A549 (cell line): Measurements from ENCODE around the gene ZFP92. TPM values are rescaled to one million over a fixed set of nuclear protein-coding genes. Genes with fewer than 3 reads are reported as not detected.
"Not testable (repeated sequence)": the region's sequence is repeated elsewhere in the genome, so short reads cannot be mapped to it uniquely, and the experiment has no call there.

Source experiments
- ATAC-seq, 2 experiments: fragments of 200-7000 bp in 1 of 2; fragments of >200 bp in 1 of 2; cut with Nextera tagmentation in 1 of 2; cut with Tn5 transposase in 1 of 2; 3 replicates each; pipeline versions ENCODE4 v1.8.0 to v1.9.1; 2018 to 2020; ENCODE audit warnings: mild to moderate bottlenecking in 1 of 2, moderate library complexity in 1 of 2
- CTCF ChIA-PET: fragments of 300-600 bp; sonication (Branson Sonifier 250); formaldehyde crosslinking; extraction: SDS; loops from one replicate; lab custom pipeline; 2021; ENCODE audit warnings: antibody characterized with exemption, inconsistent platforms; lab: Yijun Ruan, JAX
- POLR2A ChIA-PET: fragments of 350-600 bp; formaldehyde crosslinking; extraction: SDS; loops from one replicate; lab custom pipeline; 2021; ENCODE audit warnings: antibody characterized with exemption, inconsistent platforms; lab: Yijun Ruan, JAX
- DNase-seq, 2 experiments: peaks; one replicate each; pipeline versions ENCODE4 v3.0.0 to v3.0.0-alpha.2; 2011 to 2016; ENCODE audit warnings: low read depth in 1 of 2, low spot score in 1 of 2
- FAIRE-seq: peaks from 2 replicates; lab custom pipeline; 2011; peaks lifted over from hg19 to GRCh38; lab: Jason Lieb, UNC
- H3K27ac ChIP-seq, 2 experiments: fragments of >200 bp; sonication (Bioruptor Twin); formaldehyde crosslinking; 3 replicates each; pipeline ENCODE4 v1.5.1; 2016 to 2017
- H3K4me1 ChIP-seq: fragments of >200 bp; sonication (Bioruptor Twin); formaldehyde crosslinking; 3 replicates; pipeline ENCODE4 v1.6.1; 2016
- H3K4me2 ChIP-seq: fragments of >200 bp; sonication (Bioruptor Twin); formaldehyde crosslinking; 3 replicates; pipeline ENCODE4 v1.6.1; 2016
- H3K4me3 ChIP-seq: fragments of >200 bp; sonication (Bioruptor Twin); formaldehyde crosslinking; 3 replicates; pipeline ENCODE4 v1.5.1; 2016
- H3K9me3 ChIP-seq: fragments of >200 bp; sonication (Bioruptor Twin); formaldehyde crosslinking; 3 replicates; pipeline ENCODE4 v1.6.1; 2016
- CBX8 ChIP-seq: fragments of 200-600 bp; sonication (generic); IDR thresholded peaks from 2 replicates; pipeline ENCODE4 v1.6.1; 2016
- CEBPB ChIP-seq, 2 experiments: fragments of >200 bp in 1 of 2; sonication (Bioruptor Twin) in 1 of 2; formaldehyde crosslinking in 1 of 2; IDR thresholded peaks; 2 replicates each; pipeline ENCODE4 v1.6.1; 2012 to 2016
- EP300 ChIP-seq, 2 experiments: fragments of >200 bp; sonication (Bioruptor Twin); formaldehyde crosslinking; IDR thresholded peaks; 2 replicates in 1 of 2; 3 replicates in 1 of 2; pipeline ENCODE4 v1.6.1; 2016 to 2017
- HOXA7 ChIP-seq: fragments of 250-450 bp; sonication (Bioruptor Pico); IDR thresholded peaks from 2 replicates; pipeline ENCODE4 v1.5.0; 2020; ENCODE audit warnings: mild to moderate bottlenecking, moderate library complexity
- MAFK ChIP-seq: fragments of 450-650 bp; IDR thresholded peaks from 2 replicates; pipeline ENCODE4 v1.6.1; 2014; ENCODE audit not compliant: partially characterized antibody
- NFE2L2 ChIP-seq: fragments of 150-350 bp; conservative IDR thresholded peaks from 2 replicates; pipeline ENCODE4 v1.6.1; 2014; ENCODE audit warnings: low read length
- NPAS2 ChIP-seq: fragments of 250-450 bp; sonication (Bioruptor Pico); IDR thresholded peaks from 2 replicates; pipeline ENCODE4 v1.8.0; 2022; ENCODE audit warnings: mild to moderate bottlenecking, moderate library complexity, borderline replicate concordance
- PHF8 ChIP-seq: fragments of 200-600 bp; sonication (generic); IDR thresholded peaks from 2 replicates; pipeline ENCODE4 v1.6.1; 2016; ENCODE audit warnings: low read depth, mild to moderate bottlenecking, antibody characterized with exemption, moderate library complexity, borderline replicate concordance
- RAD21 ChIP-seq, 2 experiments: fragments of >200 bp in 1 of 2; sonication (Bioruptor Twin) in 1 of 2; formaldehyde crosslinking in 1 of 2; IDR thresholded peaks in 1 of 2; conservative IDR thresholded peaks in 1 of 2; 2 replicates in 1 of 2; 3 replicates in 1 of 2; pipeline ENCODE4 v1.6.1; 2012 to 2018; ENCODE audit warnings: inconsistent platforms in 1 of 2
- SMC3 ChIP-seq: fragments of >200 bp; sonication (Bioruptor Twin); formaldehyde crosslinking; IDR thresholded peaks from 3 replicates; pipeline ENCODE4 v1.6.1; 2018; ENCODE audit warnings: inconsistent platforms
- ZSCAN20 ChIP-seq: fragments of 250-450 bp; sonication (Bioruptor Pico); IDR thresholded peaks from 2 replicates; pipeline ENCODE4 v1.8.0; 2022; ENCODE audit warnings: mild to moderate bottlenecking, moderate library complexity
- WGBS: methylation state at CpG from one replicate; pipeline ENCODE4 v1.1.6; 2017; ENCODE audit errors: missing lambda C conversion rate; 5-methylcytosine and 5-hydroxymethylcytosine counted together
- polyA plus RNA-seq, 4 experiments: library from polyadenylated mRNA; depleted of rRNA in 3 of 4; stranded (reverse); fragments of >200 nt; fragmentation: RNase III in 1 of 4; extraction: RNeasy Plus Mini Kit Qiagen cat#74134 plus additional on column Dnase treatment in 1 of 4; gene quantifications; 2 replicates in 3 of 4; 3 replicates in 1 of 4; pipeline ENCODE4 v1.2.3, GENCODE V29; 2011 to 2017
- TF ChIP-seq, protein P1 (sequence below): IDR thresholded peaks from 2 replicates; pipeline ENCODE4 v1.6.1; 2012
- TF ChIP-seq, protein P2 (sequence below): IDR thresholded peaks from 2 replicates; pipeline ENCODE4 v1.6.1; 2012
- TF ChIP-seq, protein P3 (sequence below): fragments of >200 bp; sonication (Bioruptor Twin); formaldehyde crosslinking; IDR thresholded peaks from 3 replicates; pipeline ENCODE4 v1.5.1; 2016
- TF ChIP-seq, protein P4 (sequence below): fragments of >200 bp; sonication (Bioruptor Twin); formaldehyde crosslinking; IDR thresholded peaks from 2 replicates; pipeline ENCODE4 v1.6.1; 2016

The ZFP92 gene
- polyA plus RNA-seq, 2 of the 4 experiments (the other 2 are of a cell fraction), result 0.47 to 0.70 TPM

DNA sequence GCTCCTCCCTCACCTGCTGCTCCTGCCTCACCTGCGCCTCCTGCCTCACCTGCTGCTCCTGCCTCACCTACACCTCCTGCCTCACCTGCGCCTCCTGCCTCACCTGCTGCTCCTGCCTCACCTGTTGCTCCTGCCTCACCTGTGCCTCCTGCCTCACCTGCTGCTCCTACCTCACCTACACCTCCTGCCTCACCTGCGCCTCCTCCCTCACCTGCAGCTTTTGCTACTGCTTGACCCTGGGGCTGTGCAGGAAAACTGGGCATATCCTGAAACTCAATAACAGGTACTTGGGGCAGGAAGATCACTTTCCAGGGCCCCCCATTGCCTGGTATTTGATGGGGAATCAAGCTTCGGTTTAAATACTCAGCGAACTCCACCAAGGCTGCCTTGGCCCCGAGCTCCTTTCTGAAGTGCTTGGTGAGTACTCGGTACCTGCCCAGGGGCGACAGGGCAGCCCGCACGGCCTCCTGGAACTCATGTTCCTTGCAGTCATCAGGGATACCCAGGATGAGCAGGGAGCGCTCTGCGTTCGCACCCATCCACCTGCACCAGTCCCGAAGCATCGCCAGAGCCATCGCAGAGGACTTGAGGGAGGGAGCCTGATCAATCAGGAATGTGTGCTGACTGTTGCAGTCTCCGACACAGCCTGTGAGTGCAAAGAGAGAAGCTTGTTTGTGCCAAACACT, 12.9 kb upstream of the ZFP92 start:
- ChIA-PET CTCF (interaction anchor here (1.5 to 1.6 kb wide), 2 partner anchors 13 to 21 kb away, joined by 3 read pairs; no protein-coding TSS in a partner anchor), POLR2A (no interaction called here)
- FAIRE-seq (no peak), DNase-seq (no peak), ATAC-seq (no peak)
- H3K4me2 ChIP-seq, result no peak overlapping the region
- TF ChIP-seq EP300 (IDR thresholded peaks at IDR 0.05), result no peak
- no peak overlapping the region for H3K27ac ChIP-seq
- H3K4me1 ChIP-seq, result no peaks in the 10 kb centered on the region
- H3K9me3 ChIP-seq, result no peaks in the 10 kb centered on the region
- WGBS, result 69% methylated on average over 13 of the region's 17 CpGs
- no peak overlapping the region for H3K4me3 ChIP-seq

DNA sequence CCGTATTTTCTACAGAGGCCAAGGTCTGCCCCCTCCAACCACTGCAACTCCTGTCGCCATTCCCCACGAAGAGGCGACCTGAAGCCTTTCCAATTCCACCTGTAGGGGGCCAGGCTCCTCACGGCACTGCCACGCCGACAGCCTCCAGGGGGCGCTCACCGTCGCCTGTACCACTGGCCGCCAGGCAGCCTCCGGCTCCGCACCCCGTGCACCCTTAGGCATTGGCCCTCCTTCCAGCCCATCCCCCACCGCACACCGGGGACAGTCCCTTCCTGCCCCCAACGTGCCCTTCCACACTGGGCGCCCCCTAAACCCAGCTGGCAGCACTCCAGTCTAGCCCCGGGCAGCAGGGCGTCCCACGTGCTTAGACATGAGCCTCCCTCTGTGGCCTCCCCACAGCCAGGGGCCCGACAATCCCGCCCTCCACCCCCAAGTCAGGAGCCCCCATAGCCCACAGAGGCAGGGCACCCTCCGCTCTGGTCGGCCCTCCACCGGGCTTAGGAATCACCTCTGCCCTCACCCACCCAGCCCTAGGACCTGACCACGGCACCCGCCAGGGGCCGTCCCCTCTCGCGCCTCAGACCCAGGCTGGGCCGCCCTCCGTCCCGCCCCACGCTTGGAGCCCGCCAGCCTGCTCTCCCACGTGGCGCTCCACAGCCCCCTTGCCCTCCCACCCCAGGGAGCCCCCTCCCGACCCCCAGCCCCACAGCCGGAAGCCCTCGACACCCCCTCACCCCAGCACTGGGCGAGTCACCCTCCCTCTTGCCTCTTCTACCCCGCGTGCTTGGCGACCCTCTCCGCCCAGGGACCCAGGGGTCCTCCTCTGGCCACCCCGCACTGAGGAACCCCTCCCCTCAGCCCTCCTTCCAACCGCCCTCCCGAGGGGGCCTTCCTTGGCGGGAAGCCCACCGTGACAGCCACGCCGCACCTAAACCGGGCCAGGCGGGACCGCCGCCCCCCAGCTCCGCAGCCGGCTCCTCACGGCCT, 10.8 kb upstream of the ZFP92 start:
- 75% methylated on average over 18 of the region's 60 CpGs for WGBS
- Histone ChIP-seq H3K27ac (no peak overlapping the region), H3K9me3 (no peaks in the 10 kb centered on the region), H3K4me3 (no peak overlapping the region), H3K4me2 (peak overlapping the region; percentile 45; the same call in 2 of the 3 replicates), H3K4me1 (no peaks in the 10 kb centered on the region)
- no peak for FAIRE-seq
- POLR2A ChIA-PET, result no interaction called here
- peak; percentile 75 to 94 for ATAC-seq
- DNase-seq, result peak; percentile 68 to 72
- TF ChIP-seq, protein P1, sequence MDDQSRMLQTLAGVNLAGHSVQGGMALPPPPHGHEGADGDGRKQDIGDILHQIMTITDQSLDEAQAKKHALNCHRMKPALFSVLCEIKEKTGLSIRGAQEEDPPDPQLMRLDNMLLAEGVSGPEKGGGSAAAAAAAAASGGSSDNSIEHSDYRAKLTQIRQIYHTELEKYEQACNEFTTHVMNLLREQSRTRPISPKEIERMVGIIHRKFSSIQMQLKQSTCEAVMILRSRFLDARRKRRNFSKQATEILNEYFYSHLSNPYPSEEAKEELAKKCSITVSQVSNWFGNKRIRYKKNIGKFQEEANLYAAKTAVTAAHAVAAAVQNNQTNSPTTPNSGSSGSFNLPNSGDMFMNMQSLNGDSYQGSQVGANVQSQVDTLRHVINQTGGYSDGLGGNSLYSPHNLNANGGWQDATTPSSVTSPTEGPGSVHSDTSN, result no peak
- TF ChIP-seq, protein P2, sequence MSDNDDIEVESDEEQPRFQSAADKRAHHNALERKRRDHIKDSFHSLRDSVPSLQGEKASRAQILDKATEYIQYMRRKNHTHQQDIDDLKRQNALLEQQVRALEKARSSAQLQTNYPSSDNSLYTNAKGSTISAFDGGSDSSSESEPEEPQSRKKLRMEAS, result peak; percentile 25; the same call in 1 of the 2 replicates
- TF ChIP-seq RAD21 (conservative IDR thresholded peaks at IDR 0.05 in 1 of 2, IDR thresholded peaks at IDR 0.05 in 1 of 2) (peak in 1 of 2 experiments; percentile 32; a peak in 3 of 5 replicates), SMC3 (peak; percentile 27; the same call in 2 of the 3 replicates)
- TF ChIP-seq, protein P3, sequence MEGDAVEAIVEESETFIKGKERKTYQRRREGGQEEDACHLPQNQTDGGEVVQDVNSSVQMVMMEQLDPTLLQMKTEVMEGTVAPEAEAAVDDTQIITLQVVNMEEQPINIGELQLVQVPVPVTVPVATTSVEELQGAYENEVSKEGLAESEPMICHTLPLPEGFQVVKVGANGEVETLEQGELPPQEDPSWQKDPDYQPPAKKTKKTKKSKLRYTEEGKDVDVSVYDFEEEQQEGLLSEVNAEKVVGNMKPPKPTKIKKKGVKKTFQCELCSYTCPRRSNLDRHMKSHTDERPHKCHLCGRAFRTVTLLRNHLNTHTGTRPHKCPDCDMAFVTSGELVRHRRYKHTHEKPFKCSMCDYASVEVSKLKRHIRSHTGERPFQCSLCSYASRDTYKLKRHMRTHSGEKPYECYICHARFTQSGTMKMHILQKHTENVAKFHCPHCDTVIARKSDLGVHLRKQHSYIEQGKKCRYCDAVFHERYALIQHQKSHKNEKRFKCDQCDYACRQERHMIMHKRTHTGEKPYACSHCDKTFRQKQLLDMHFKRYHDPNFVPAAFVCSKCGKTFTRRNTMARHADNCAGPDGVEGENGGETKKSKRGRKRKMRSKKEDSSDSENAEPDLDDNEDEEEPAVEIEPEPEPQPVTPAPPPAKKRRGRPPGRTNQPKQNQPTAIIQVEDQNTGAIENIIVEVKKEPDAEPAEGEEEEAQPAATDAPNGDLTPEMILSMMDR, result peak; percentile 74
- CTCF ChIA-PET, result interaction anchor here (0.9 kb wide), 1 partner anchor 41 kb away, joined by 3 read pairs; no protein-coding TSS in a partner anchor

DNA sequence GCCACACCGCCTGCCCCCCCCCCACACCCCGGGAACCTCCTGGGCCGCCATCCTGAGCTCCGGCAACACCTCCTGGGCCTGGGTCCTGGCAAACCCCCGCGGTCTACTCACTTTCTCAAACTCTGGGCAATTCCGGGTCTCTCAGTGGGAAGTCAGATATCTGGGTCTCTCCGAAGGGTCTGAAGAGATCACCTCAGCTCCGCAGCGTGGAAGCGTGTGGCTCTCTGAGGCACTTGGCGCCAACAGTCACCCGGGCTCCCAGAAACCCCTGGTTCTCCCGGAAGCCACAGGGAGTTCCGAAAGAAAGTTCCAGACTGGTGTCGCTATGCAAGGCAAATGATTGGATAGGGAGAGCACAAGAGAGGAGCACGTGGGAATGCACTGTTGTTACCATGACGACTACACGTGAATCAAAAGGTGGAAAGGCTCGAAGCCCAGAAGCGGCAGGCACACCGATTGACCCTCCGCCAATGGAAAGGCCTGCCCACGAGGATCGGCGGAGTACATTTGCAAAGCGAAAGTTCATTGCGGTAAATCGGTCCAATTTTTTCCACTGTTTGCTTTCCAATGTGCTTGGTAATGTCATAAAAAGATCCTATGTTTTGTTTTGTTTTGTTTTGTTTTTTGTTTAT, 10.0 kb upstream of the ZFP92 start, which contains the start of gene PNMA6E:
Gene PNMA6E, minus strand, starts transcription at position 218 of the 632 bp plus-strand sequence. CDS start 2,501 bp downstream, outside the sequence.
- Histone ChIP-seq H3K4me1 (no peaks in the 10 kb centered on the region), H3K27ac (no peak within 1 kb of the TSS), H3K4me2 (peak within 1 kb of the TSS; percentile 45; the same call in 2 of the 3 replicates), H3K9me3 (no peaks in the 10 kb centered on the region), H3K4me3 (no peak within 1 kb of the TSS)
- FAIRE-seq (no peak), DNase-seq (peak in 1 of 2 experiments; percentile 4), ATAC-seq (no peak)
- TF ChIP-seq PHF8 (no peak), CEBPB (IDR thresholded peaks at IDR 0.05) (no peak), NFE2L2 (no peak), HOXA7 (CRISPR knock-in tag) (no peak), ZSCAN20 (no peak), CBX8 (no peak), MAFK (no peak), NPAS2 (CRISPR knock-in tag) (no peak)
- TF ChIP-seq, protein P4, sequence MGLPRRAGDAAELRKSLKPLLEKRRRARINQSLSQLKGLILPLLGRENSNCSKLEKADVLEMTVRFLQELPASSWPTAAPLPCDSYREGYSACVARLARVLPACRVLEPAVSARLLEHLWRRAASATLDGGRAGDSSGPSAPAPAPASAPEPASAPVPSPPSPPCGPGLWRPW, result no peak
- WGBS, result 81% methylated on average over 18 of the region's 29 CpGs
- ChIA-PET POLR2A (no interaction called here), CTCF (no interaction called here)

DNA sequence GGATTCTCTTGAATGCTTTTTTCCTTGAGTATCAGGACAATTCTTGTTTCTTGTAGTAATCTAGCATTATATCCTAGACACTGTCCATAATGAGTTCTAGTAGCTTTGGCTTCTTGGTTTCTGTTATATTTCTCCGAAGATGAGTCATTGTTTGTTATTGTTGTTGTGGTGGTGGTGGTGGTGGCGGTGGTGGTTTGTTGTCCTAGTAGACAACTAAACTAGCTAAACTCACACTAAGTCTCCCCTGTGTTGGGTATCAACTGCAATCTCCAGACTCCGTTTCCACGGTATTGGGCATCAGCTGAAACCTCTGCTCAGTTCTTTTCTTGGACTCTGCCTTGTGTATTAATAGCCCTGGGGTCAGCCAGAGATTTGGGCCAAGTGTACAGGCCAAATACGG, 6.9 kb upstream of the ZFP92 start:
- DNase-seq, H3K4me1 ChIP-seq, H3K9me3 ChIP-seq, H3K27ac ChIP-seq, H3K4me2 ChIP-seq, ATAC-seq, POLR2A ChIA-PET, H3K4me3 ChIP-seq: not testable (repeated sequence)
- whole genome bisulfite sequencing, result 28% methylated on average over 5 of the region's 5 CpGs
- FAIRE-seq, result peak; percentile 68
- CTCF ChIA-PET, result interaction anchor here (0.7 kb wide), 1 partner anchor 461 kb away, joined by 3 read pairs; no protein-coding TSS in a partner anchor
